ENCODE measurements around the gene QPRT.
A peak's percentile ranks its signal among the peaks of the same experiment; 100 is the strongest.
"Not testable (repeated sequence)": the region's sequence is repeated elsewhere in the genome, so short reads cannot be mapped to it uniquely, and the experiment has no call there.

The QPRT gene

DNA sequence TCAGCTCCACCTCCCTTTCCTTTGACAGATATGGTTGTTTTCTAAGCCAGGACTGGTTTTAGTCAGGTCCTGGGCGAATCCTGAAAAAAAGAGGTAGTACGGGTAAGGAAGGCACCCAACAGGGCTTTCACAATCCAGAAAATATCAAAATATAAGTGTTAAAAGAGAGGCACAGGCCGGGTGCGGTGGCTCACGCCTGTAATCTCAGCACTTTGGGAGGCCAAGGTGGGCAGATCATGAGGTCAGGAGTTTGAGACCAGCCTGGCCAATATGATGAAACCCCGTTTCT is 11.7 kb upstream of the QPRT start:
- not testable (repeated sequence) for H3K4me3 ChIP-seq; H3K36me3 ChIP-seq (replicated peaks)

DNA sequence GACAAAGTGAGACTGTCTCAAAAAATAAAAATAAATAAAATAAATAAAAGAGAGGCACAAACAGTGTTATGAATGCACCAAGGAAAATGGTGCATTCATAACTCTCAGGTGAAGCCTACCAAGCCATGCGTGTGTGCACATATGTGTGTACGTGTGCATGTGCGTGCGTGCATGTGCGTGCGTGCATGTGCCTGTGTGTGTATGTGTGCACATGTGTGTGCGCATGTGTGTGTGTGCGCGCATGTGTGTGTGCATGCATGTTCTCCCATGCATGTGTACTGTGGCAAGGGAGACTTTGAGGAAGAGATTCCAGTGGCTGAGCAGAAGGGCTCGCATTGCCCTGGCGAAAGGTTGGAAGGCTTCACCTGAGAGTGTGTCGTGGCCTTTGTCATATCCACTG is 11.2 kb upstream of the QPRT start:
- no peaks in the 10 kb centered on the region for H3K27me3 ChIP-seq (ENCODE audit: low read depth)
- in situ Hi-C loops (cut with MboI; ENCODE audit: low sequenced_read_pairs), result no loop called here
- no peaks in the 10 kb centered on the region; the same call in 1 of the 2 replicates for H3K4me1 ChIP-seq
- DNase-seq (ENCODE audit: low spot score in 2 of 2), result no peak
- H3K4me3 ChIP-seq, result no peak overlapping the region
- no peaks in the 10 kb centered on the region for H3K9me3 ChIP-seq
- no peaks in the 10 kb centered on the region for H3K36me3 ChIP-seq (replicated peaks)

More for the DNA sequence above, 11.7 kb upstream of the QPRT start:
- H3K4me1 ChIP-seq; H3K9me3 ChIP-seq; DNase-seq (ENCODE audit: low spot score in 2 of 2); in situ Hi-C loops (cut with MboI; ENCODE audit: low sequenced_read_pairs); H3K27me3 ChIP-seq (ENCODE audit: low read depth): not testable (repeated sequence)

DNA sequence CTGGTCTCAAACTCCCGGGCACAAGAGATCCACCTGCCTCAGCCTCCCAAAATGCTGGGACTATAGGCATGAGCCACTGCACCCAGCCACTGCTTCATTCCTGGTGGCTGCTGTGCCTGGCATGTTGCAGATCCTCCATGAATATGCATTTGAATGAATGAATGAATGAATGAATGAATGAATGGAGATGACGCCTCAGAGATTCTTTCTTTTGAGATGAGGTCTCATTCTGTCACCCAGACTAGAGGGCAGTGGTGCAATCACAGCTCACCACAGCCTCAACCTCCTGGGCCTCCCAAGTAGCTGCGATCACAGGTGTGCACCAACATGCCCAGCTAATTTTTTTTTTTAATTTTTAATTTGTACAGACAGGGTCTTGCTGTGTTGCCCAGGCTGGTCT is 10.7 kb upstream of the QPRT start:
- H3K27me3 ChIP-seq (ENCODE audit: low read depth), result no peaks in the 10 kb centered on the region
- in situ Hi-C loops (cut with MboI; ENCODE audit: low sequenced_read_pairs), result no loop called here
- H3K36me3 ChIP-seq (replicated peaks), result no peaks in the 10 kb centered on the region

DNA sequence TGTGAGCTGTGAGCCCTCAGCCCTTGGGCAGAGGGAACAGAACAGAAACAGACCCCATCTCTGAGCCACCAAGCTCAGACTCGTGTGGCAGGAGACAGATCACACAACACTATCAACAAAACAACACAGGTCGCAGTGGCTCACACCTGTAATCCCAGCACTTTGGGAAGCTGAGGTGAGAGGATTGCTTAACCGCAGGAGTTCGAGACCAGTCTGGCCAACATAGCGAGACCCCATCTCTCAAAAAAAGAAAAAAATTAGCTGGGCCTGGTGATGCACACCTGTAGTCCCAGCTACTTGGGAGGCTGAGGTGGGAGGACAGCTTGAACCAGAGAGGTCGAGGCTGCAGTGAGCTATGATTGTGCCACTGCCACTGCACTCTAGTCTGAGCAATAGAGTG is 5.5 kb upstream of the QPRT start:
- Histone ChIP-seq H3K27me3 (ENCODE audit: low read depth) (no peaks in the 10 kb centered on the region), H3K36me3 (replicated peaks) (no peaks in the 10 kb centered on the region), H3K4me1 (peaks cover 4% of the 10 kb centered on the region), H3K9me3 (no peaks in the 10 kb centered on the region), H3K4me3 (no peak overlapping the region)
- no peak for DNase-seq (ENCODE audit: low spot score in 2 of 2)
- in situ Hi-C loops (cut with MboI; ENCODE audit: low sequenced_read_pairs), result no loop called here

More for the DNA sequence above, 10.7 kb upstream of the QPRT start:
- Histone ChIP-seq H3K4me3 (no peak overlapping the region), H3K4me1 (no peaks in the 10 kb centered on the region; the same call in 1 of the 2 replicates), H3K9me3 (no peaks in the 10 kb centered on the region)
- no peak for DNase-seq (ENCODE audit: low spot score in 2 of 2)

DNA sequence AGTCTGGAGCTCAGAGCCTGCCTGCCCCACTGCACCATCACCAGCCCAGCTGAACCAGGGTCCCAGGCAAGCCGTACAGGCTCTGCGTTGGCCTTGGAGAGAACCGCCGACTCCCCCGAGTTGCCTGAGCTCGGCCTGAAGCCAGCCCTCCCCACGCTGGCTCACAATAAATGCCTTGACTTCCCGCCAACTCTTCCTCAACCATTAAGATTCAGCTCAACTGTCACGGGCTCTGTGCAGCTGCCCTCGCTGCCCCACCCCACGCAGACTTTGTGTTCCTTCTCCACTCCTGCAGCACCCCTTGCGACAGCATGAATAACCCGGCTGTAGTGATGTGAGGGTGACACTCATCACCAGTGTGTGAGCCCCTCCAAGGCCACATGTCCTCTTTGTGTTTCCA is 4.8 kb upstream of the QPRT start:
- in situ Hi-C loops (cut with MboI; ENCODE audit: low sequenced_read_pairs), result no loop called here
- H3K4me1 ChIP-seq, result peaks cover 10% of the 10 kb centered on the region
- DNase-seq (ENCODE audit: low spot score in 2 of 2), result no peak

DNA sequence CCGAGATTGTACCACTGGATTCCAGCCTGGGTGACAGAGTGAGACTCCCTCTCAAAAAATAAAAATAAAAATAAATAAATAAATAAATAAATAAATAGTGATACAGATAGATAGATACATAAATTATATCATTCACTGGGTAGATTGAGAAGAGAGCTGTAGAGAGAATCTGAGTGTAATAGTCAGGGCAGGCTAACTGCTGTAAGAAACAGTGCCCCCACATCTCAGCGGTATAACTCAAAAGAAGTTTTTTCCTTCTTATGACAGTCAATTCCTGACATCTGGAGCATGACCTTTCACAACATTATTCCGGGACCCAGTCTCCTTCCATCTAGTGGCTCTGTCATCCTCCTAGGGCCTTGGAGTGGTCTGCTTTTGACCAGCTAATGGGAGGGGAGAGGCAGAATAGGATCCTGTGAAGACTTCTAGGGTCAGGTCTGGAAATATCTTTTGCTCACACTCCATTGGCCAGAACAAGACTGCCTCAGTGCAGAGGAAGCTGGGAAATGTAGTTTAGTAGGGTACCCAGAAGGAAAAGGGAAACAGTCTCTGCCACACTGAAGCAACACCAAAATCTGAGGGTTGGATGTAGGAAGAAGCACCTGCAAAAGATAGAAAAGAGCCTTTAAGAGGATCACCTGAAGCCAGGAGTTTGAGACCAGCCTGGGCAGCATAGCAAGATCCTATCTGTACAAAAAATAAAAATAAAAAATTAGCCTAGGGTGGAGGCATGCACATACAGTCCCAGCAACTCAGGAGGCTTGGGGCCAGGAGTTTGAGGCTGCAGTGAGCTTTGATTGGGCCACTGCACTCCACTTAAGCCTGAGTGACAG is 3.0 kb upstream of the QPRT start:
- H3K36me3 ChIP-seq (replicated peaks), result no peaks in the 10 kb centered on the region
- no peak overlapping the region for H3K4me3 ChIP-seq
- in situ Hi-C loops (cut with MboI; ENCODE audit: low sequenced_read_pairs), result no loop called here
- H3K27me3 ChIP-seq (ENCODE audit: low read depth), result no peaks in the 10 kb centered on the region
- H3K9me3 ChIP-seq, result no peaks in the 10 kb centered on the region
- H3K4me1 ChIP-seq, result peaks cover 23% of the 10 kb centered on the region
- DNase-seq (ENCODE audit: low spot score in 2 of 2), result peak; percentile 34

More for the DNA sequence above, 4.8 kb upstream of the QPRT start:
- H3K9me3 ChIP-seq, result no peaks in the 10 kb centered on the region
- no peaks in the 10 kb centered on the region for H3K36me3 ChIP-seq (replicated peaks)
- H3K4me3 ChIP-seq, result no peak overlapping the region
- no peaks in the 10 kb centered on the region for H3K27me3 ChIP-seq (ENCODE audit: low read depth)

DNA sequence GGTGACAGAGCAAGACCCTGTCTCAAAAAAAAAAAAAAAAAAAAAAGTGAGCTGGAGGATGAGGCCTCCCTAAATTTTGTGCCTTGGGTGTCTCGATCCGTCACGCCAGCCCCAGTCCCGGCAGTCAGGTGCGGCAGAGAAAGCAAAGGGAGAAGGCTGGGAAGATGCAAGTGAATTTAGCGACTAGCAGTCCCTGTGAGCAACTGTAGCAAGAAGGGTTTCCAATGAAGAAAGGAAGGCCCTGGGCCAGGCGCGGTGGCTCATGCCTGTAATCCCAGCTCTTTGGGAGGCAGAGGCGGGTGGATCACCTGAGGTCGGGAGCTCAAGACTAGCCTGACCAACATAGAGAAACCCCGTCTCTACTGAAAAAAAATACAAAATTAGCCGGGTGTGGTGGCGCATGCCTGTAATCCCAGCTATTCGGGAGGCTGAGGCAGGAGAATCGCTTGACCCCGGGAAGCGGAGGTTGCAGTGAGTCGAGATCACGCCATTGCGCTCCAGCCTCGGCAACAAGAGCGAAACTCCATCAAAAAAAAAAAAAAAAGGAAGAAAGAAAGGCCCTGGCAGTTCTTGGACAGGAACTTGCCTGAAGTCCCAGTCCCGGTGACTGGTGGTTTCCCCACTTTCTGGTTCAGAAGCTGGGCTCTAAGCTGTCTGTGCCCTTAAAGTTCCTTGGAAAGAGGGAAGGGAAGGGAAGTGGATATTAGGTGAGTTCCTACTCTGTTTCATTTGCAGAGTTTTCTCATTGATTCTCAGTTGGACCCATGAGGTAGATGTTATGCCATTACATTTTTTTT is 1.8 kb upstream of the QPRT start:
- in situ Hi-C loops (cut with MboI; ENCODE audit: low sequenced_read_pairs), result no loop called here
- H3K4me3 ChIP-seq, result no peak overlapping the region
- no peaks in the 10 kb centered on the region for H3K9me3 ChIP-seq

DNA sequence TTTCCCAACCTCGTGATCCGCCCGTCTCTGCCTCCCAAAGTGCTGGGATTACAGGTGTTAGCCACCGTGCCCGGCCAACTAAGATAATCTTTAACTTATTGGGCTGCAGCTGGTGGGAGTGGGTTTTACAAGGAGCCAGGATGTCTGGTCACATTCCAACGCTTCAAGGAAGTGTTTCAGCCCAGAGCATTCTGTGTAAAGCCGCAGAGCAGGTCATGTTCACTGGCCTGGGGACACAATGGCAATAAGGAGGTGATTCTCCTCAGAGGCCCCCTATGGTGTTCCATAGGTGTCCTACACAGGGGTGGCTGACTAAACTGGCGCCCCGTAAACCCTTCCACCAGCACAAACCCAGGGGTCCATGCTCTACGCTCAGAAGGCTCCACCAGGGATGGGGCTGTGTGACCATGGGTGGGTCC is 1.2 kb downstream of the QPRT start:
- Histone ChIP-seq H3K27me3 (ENCODE audit: low read depth) (no peaks in the 10 kb centered on the region), H3K4me3 (peak overlapping the region; percentile 41), H3K36me3 (replicated peaks) (no peaks in the 10 kb centered on the region), H3K9me3 (no peaks in the 10 kb centered on the region), H3K4me1 (peaks cover 23% of the 10 kb centered on the region)
- DNase-seq (ENCODE audit: low spot score in 2 of 2), result no peak
- in situ Hi-C loops (cut with MboI; ENCODE audit: low sequenced_read_pairs), result no loop called here

More for the DNA sequence above, 1.8 kb upstream of the QPRT start:
- no peak for DNase-seq (ENCODE audit: low spot score in 2 of 2)
- peaks cover 23% of the 10 kb centered on the region for H3K4me1 ChIP-seq
- H3K27me3 ChIP-seq (ENCODE audit: low read depth), result no peaks in the 10 kb centered on the region
- no peaks in the 10 kb centered on the region for H3K36me3 ChIP-seq (replicated peaks)

DNA sequence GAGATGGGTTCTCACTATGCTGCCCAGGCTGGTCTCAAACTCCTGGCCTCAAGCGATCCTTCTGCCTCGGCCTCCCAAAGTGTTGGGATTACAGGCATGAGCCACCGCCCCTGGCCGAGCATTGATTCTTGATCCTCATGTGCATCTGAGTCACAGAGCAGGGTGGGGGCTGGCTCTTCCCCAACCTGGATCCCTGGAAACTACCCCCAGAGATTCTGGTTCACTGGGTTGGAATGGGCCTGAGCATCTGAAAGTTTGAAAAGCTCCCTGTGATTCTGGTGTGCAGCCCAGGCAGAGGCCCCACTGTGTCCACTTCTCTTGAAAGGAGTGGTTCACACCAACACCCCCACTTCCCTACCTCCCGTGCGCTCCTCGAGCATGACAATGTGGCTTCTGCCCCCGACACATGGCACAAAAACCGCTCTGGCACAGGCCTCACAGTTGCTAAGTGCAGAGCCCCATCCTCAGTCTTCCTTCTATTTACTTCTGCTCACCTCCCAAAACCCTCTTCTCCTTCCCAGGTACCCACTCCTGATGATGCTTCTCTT is 4.6 kb downstream of the QPRT start:
- Histone ChIP-seq H3K36me3 (replicated peaks) (no peaks in the 10 kb centered on the region), H3K4me3 (no peak overlapping the region), H3K9me3 (no peaks in the 10 kb centered on the region), H3K27me3 (ENCODE audit: low read depth) (no peaks in the 10 kb centered on the region), H3K4me1 (peaks cover 18% of the 10 kb centered on the region)
- in situ Hi-C loops (cut with MboI; ENCODE audit: low sequenced_read_pairs), result no loop called here
- no peak for DNase-seq (ENCODE audit: low spot score in 2 of 2)

DNA sequence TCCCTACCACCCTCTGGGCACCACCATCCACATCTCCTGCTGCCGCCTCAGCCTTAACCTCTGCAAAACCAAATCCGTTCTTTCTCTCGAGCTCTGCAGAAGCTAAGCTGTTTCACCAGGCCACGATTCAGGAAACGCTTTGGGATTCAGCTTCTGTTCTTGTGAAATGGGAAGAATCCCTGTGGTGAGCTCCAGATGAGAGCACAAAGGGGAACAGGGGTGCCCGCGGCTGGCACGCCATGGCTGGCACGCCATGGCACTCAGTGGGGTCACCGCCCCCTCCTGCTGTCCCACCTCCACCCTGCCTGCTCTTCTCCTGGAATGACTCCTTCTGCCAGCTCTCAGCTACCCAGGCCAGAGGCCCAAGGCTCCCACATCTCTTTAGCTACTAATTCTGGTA is 5.7 kb downstream of the QPRT start:
- Histone ChIP-seq H3K27me3 (ENCODE audit: low read depth) (no peaks in the 10 kb centered on the region), H3K4me1 (peaks cover 7% of the 10 kb centered on the region), H3K4me3 (no peak overlapping the region), H3K36me3 (replicated peaks) (no peaks in the 10 kb centered on the region), H3K9me3 (no peaks in the 10 kb centered on the region)
- in situ Hi-C loops (cut with MboI; ENCODE audit: low sequenced_read_pairs), result no loop called here
- DNase-seq (ENCODE audit: low spot score in 2 of 2), result no peak

DNA sequence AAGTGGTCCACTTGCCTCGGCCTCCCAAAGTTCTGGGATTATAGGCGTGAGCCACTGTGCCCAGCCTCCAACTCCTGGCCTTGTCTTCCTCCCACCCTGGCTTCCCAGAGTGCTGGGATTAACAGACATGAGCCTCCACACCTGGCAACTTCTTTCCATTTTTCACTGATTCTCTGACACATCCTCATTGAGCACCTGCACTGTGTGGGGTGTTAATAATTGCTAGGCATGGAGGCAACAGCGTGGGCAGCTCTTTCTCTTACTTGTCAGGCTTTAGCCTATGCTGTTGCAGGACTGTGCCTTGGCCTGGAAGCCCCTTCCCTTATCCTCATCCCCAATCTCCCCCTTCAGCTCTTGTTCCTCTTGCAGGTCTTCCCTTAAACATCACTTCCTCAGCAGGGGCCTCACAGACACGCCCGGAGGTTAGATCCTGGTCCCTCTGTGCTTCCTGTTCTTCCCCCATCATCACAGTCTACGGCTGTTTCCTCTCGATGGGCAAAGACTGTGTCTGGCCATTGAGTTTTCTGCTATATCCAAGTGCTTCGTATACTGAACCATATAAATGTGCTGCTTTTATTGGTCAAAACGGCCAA is 7.9 kb downstream of the QPRT start:
- no peak for DNase-seq (ENCODE audit: low spot score in 2 of 2)
- no peaks in the 10 kb centered on the region for H3K9me3 ChIP-seq
- no peaks in the 10 kb centered on the region for H3K36me3 ChIP-seq (replicated peaks)
- no peak overlapping the region for H3K4me3 ChIP-seq
- in situ Hi-C loops (cut with MboI; ENCODE audit: low sequenced_read_pairs), result no loop called here
- H3K27me3 ChIP-seq (ENCODE audit: low read depth), result no peaks in the 10 kb centered on the region
- H3K4me1 ChIP-seq, result no peaks in the 10 kb centered on the region

DNA sequence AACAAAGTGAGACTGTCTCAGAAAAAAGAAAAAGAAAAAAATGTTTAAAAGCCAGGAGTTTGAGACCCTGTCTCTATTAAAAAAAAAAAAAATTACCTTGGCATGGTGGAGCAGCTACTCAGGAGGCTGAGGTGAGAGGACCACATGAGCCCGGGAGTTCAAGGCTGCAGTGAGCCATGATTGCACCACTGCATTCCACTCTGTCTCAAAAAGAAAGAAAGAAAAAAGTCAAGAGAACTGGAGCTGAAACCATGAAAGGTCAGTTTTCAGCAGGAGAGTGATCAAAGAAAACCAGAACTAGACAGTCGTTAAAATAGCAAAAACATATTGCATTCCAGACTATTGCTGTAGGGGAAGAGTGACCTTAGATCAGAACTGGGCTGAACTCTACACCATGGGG is 8.8 kb downstream of the QPRT start:
- in situ Hi-C loops (cut with MboI; ENCODE audit: low sequenced_read_pairs), result no loop called here
- Histone ChIP-seq H3K4me3 (no peak overlapping the region), H3K4me1 (no peaks in the 10 kb centered on the region), H3K36me3 (replicated peaks) (no peaks in the 10 kb centered on the region), H3K27me3 (ENCODE audit: low read depth) (no peaks in the 10 kb centered on the region), H3K9me3 (no peaks in the 10 kb centered on the region)
- no peak for DNase-seq (ENCODE audit: low spot score in 2 of 2)

DNA sequence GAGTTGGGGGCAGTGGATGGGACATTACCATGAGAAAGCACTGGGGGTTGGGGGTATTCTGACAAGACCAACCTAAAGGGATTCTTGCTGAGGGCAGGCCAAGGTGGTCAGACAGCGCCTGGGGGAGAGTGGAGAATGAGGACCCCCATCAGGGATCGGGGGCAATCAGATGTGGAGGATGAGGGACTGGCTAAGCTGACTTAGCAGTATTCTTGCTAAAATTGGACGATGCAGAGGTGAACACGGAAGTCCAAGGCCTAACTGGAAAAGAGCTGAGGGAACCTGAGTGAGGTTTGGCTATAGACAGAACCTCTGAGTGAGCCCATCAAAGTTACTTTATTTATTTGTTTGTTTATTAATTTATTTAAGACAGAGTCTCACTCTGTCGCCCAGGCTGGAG is 9.2 kb downstream of the QPRT start:
- Histone ChIP-seq H3K36me3 (replicated peaks) (no peaks in the 10 kb centered on the region), H3K27me3 (ENCODE audit: low read depth) (no peaks in the 10 kb centered on the region), H3K4me3 (no peak overlapping the region), H3K9me3 (no peaks in the 10 kb centered on the region), H3K4me1 (no peaks in the 10 kb centered on the region)
- DNase-seq (ENCODE audit: low spot score in 2 of 2), result no peak
- in situ Hi-C loops (cut with MboI; ENCODE audit: low sequenced_read_pairs), result no loop called here
